Smooth muscle cell of the umbilical artery (primary cell): ENCODE results near the gene RANBP3L. TPM values are rescaled to one million over a fixed set of nuclear protein-coding genes. Genes with fewer than 3 reads are reported as not detected.

Experiments
- total RNA-seq: library from RNA; depleted of rRNA; stranded (reverse); fragments of >200 nt; gene quantifications from 2 replicates; pipeline ENCODE4 v1.2.3, GENCODE V29; 2014

Gene RANBP3L
- 0.30 and 0.60 TPM in 2 replicates for total RNA-seq

GRCh38 chr5:36301858-36302603 lies at the start of gene RANBP3L:
RANBP3L (minus strand) TSS chr5:36301902; CDS start chr5:36301416, 486 bp downstream.

GRCh38 chr5:36241631-36242533 lies 59.8 kb downstream of the RANBP3L start, which contains the start of gene NADK2:
NADK2 (minus strand) TSS chr5:36241925; CDS start chr5:36241798, 127 bp downstream.

Other genes with a start within 250 kb of the RANBP3L start
- not detected in 2 replicates for gene UGT3A2, start 235.0 kb downstream of the RANBP3L start, total RNA-seq
- 27.9 and 40.1 TPM in 2 replicates for gene LMBRD2, start 150.0 kb downstream of the RANBP3L start, total RNA-seq
- 52.9 and 58.4 TPM in 2 replicates for gene SKP2, start 149.8 kb downstream of the RANBP3L start, total RNA-seq
- gene NADK2, start 60.0 kb downstream of the RANBP3L start, total RNA-seq, result 37.4 and 54.4 TPM in 2 replicates